GM13976 (cell line): ENCODE measurements around the gene PHAF1.

Source experiments
- DNase-seq: peaks from one replicate; pipeline ENCODE4 v3.0.0; 2012; ENCODE audit warnings: low spot score
- in situ Hi-C: fragments of 300-500 bp; cut with MboI; formaldehyde crosslinking; loops from one replicate; pipeline ENCODE4 v1.12.0; 2022; ENCODE audit warnings: low sequenced_read_pairs, mixed read lengths, inconsistent platforms; ENCODE audit not compliant: unreplicated experiment
- TF ChIP-seq, protein P1 (sequence below): IDR thresholded peaks from 2 replicates; pipeline ENCODE4 v1.5.1; 2012; ENCODE audit warnings: borderline replicate concordance, mild to moderate bottlenecking; ENCODE audit not compliant: insufficient read depth; ENCODE audit errors: extremely low read depth, missing control alignments, control extremely low read depth

PHAF1 gene

GRCh38 chr16:67144943-67145342, 35.2 kb downstream of the PHAF1 start:
- TF ChIP-seq, protein P1, sequence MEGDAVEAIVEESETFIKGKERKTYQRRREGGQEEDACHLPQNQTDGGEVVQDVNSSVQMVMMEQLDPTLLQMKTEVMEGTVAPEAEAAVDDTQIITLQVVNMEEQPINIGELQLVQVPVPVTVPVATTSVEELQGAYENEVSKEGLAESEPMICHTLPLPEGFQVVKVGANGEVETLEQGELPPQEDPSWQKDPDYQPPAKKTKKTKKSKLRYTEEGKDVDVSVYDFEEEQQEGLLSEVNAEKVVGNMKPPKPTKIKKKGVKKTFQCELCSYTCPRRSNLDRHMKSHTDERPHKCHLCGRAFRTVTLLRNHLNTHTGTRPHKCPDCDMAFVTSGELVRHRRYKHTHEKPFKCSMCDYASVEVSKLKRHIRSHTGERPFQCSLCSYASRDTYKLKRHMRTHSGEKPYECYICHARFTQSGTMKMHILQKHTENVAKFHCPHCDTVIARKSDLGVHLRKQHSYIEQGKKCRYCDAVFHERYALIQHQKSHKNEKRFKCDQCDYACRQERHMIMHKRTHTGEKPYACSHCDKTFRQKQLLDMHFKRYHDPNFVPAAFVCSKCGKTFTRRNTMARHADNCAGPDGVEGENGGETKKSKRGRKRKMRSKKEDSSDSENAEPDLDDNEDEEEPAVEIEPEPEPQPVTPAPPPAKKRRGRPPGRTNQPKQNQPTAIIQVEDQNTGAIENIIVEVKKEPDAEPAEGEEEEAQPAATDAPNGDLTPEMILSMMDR, result no peak
- DNase-seq, result no peak
- in situ Hi-C loops, result no loop called here

GRCh38 chr16:67145746-67146145, 36.0 kb downstream of the PHAF1 start:
- in situ Hi-C loops, result no loop called here
- TF ChIP-seq, protein P1, result no peak
- DNase-seq, result no peak

- DNase-seq, result no peak
- TF ChIP-seq, protein P1, result no peak
- in situ Hi-C loops, result no loop called here
These were observed 37.0 kb downstream of the PHAF1 start for GRCh38 chr16:67146523-67147357.

DNA sequence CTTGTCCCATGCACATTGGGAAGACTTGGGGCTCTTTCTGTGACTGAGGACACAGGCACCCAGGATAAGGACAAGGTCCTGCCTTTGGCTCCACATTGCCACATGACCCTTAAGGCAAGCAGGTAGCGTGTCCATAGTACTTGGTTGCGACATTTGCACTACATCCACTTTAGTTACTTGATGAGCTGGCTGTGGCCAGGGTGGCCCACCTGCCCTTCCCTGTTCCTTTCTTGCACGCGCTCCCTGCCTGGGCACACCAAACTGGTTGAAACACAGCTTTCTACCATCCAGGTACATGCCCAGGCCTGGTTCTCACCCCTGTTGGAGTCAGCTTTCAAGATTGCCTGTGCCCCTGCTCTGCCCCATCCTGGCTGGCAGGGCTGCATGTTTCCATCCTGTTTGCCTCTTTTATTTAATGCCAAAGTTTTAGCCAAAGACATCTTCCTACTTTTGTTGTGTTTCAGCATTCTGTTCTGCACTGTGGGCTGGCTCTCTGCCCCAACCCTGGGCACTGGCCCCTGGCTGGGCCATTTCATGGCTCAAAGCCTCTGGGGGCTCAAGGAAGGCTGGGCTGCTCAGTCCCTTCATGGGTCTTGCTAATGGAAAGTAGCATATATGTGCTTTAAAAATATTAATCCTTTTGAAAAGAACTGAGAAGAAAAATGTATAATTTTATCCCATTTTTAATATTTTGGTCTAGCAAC, 37.8 kb downstream of the PHAF1 start:
- TF ChIP-seq, protein P1, result no peak
- no peak for DNase-seq
- in situ Hi-C loops, result no loop called here

DNA sequence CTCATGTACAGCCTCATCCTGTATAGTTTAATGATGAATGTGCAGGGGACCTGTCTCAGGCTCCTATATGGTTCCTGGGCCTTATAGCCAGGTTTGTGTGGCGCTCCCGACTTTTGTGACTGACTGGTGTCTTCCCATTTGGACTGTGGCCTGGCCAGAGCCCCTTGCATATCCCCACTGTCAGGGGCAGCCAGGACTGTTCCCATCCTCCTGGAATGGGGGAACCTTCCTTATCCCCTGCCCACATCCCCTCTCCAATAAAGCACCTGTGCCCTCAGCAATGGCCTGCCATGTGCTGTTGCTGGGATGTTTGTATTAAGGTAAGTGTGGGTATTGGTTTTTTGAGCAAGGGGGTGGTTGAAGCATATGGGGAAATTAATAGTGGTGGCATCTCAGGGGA, 38.5 kb downstream of the PHAF1 start:
- in situ Hi-C loops, result no loop called here
- DNase-seq, result no peak
- TF ChIP-seq, protein P1, result no peak

GRCh38 chr16:67148656-67149275, 39.0 kb downstream of the PHAF1 start:
- in situ Hi-C loops, result no loop called here
- TF ChIP-seq, protein P1, result no peak

More at GRCh38 chr16:67148656-67149275, 39.0 kb downstream of the PHAF1 start:
- no peak for DNase-seq
